H1 (cell line): ENCODE measurements around the gene XRCC6. TPM values are rescaled to one million over a fixed set of nuclear protein-coding genes. Genes with fewer than 3 reads are reported as not detected.

ENCODE experiments used
- CTCF ChIA-PET: fragments of 300-600 bp; sonication (Branson Sonifier 250); formaldehyde crosslinking; loops from one replicate; lab custom pipeline; 2021; ENCODE audit not compliant: partially characterized antibody; lab: Charles Lee
- POLR2A ChIA-PET: fragments of 300-600 bp; sonication (Branson Sonifier 250); formaldehyde crosslinking; loops from one replicate; lab custom pipeline; 2021; ENCODE audit warnings: inconsistent platforms; ENCODE audit not compliant: partially characterized antibody; lab: Charles Lee
- DNase-seq, 2 experiments: peaks; one replicate each; pipeline versions ENCODE4 v3.0.0 to v3.0.0-alpha.2; 2010 to 2022; ENCODE audit warnings: low spot score in 2 of 2, low read depth in 1 of 2, mixed read lengths in 1 of 2
- FAIRE-seq: peaks from 2 replicates; lab custom pipeline; 2011; peaks lifted over from hg19 to GRCh38; lab: Jason Lieb, UNC
- H2AFZ ChIP-seq: 2 replicates; pipeline ENCODE4 v1.8.1; 2012; ENCODE audit warnings: low read length, inconsistent platforms
- H2AK5ac ChIP-seq: 2 replicates; pipeline ENCODE4 v1.6.1; 2013; ENCODE audit warnings: low read depth, low read length
- H2BK120ac ChIP-seq: replicated peaks from 2 replicates; pipeline ENCODE3; 2013; ENCODE audit warnings: low read depth, low read length, inconsistent platforms
- H2BK12ac ChIP-seq: 2 replicates; pipeline ENCODE4 v1.6.1; 2013; ENCODE audit warnings: low read depth, low read length
- H2BK15ac ChIP-seq: 2 replicates; pipeline ENCODE4 v1.6.1; 2013; ENCODE audit warnings: low read length
- H2BK20ac ChIP-seq: 2 replicates; pipeline ENCODE4 v1.6.1; 2013; ENCODE audit warnings: low read length
- H2BK5ac ChIP-seq: 2 replicates; pipeline ENCODE4 v1.6.1; 2013; ENCODE audit warnings: low read depth, low read length
- H3K14ac ChIP-seq: 2 replicates; pipeline ENCODE4 v1.6.1; 2013; ENCODE audit warnings: inconsistent platforms; ENCODE audit not compliant: insufficient read length
- H3K18ac ChIP-seq: 2 replicates; pipeline ENCODE4 v1.6.1; 2013; ENCODE audit warnings: low read length; ENCODE audit errors: extremely low read depth
- H3K23ac ChIP-seq: 2 replicates; pipeline ENCODE4 v1.6.1; 2013; ENCODE audit warnings: inconsistent platforms; ENCODE audit not compliant: insufficient read length
- H3K23me2 ChIP-seq: 2 replicates; pipeline ENCODE4 v1.6.1; 2013; ENCODE audit warnings: low read depth, low read length
- H3K27ac ChIP-seq: 2 replicates; pipeline ENCODE4 v1.6.1; 2011; ENCODE audit warnings: low read depth, low read length, inconsistent platforms
- H3K27me3 ChIP-seq, 4 experiments: replicated peaks in 1 of 4; 1 replicate in 1 of 4; 2 replicates in 3 of 4; pipeline versions ENCODE4 v1.6.1 to v1.8.1; 2011 to 2013; ENCODE audit warnings: low read length in 3 of 4, mild to moderate bottlenecking in 3 of 4, inconsistent platforms in 2 of 4, mixed read lengths in 2 of 4, moderate library complexity in 1 of 4; ENCODE audit not compliant: control insufficient read depth in 3 of 4, insufficient read depth in 3 of 4; ENCODE audit errors: extremely low read depth in 1 of 4
- H3K36me3 ChIP-seq, 4 experiments: 2 replicates each; pipeline versions ENCODE4 v1.6.1 to v1.8.1; 2011 to 2013; ENCODE audit warnings: mild to moderate bottlenecking in 4 of 4, low read length in 3 of 4, moderate library complexity in 2 of 4, control low read depth in 1 of 4, inconsistent platforms in 1 of 4; ENCODE audit not compliant: insufficient read depth in 4 of 4, control insufficient read depth in 2 of 4
- H3K4ac ChIP-seq: replicated peaks from 2 replicates; pipeline ENCODE3; 2013; ENCODE audit warnings: low read length, low read depth, mixed read lengths, inconsistent platforms; ENCODE audit not compliant: insufficient read length
- H3K4me1 ChIP-seq, 4 experiments: replicated peaks in 1 of 4; 1 replicate in 1 of 4; 2 replicates in 3 of 4; pipeline versions ENCODE4 v1.6.1 to v1.8.1; 2011 to 2013; ENCODE audit warnings: low read length in 3 of 4, inconsistent platforms in 2 of 4, mixed read lengths in 1 of 4; ENCODE audit not compliant: insufficient read depth in 4 of 4, control insufficient read depth in 3 of 4
- H3K4me2 ChIP-seq, 2 experiments: 2 replicates each; pipeline versions ENCODE4 v1.6.1 to v1.8.1; 2011 to 2013; ENCODE audit warnings: low read depth in 2 of 2, low read length in 2 of 2, control low read depth in 1 of 2, inconsistent platforms in 1 of 2, mild to moderate bottlenecking in 1 of 2; ENCODE audit not compliant: insufficient read depth in 1 of 2
- H3K4me3 ChIP-seq, 4 experiments: fragments of 200-600, 300-600 bp in 1 of 4; sonication (generic), shearing (Covaris generic), sonication (Bioruptor Twin) in 1 of 4; 2 replicates each; pipeline versions ENCODE4 v1.5.1 to v1.8.1; 2011 to 2016; ENCODE audit warnings: low read length in 4 of 4, low read depth in 3 of 4, control low read depth in 2 of 4, inconsistent platforms in 2 of 4, mild to moderate bottlenecking in 2 of 4, mixed read lengths in 1 of 4, moderate library complexity in 1 of 4; ENCODE audit not compliant: insufficient read depth in 2 of 4; ENCODE audit errors: extremely low read depth in 1 of 4
- H3K56ac ChIP-seq: replicated peaks from 2 replicates; pipeline ENCODE3; 2013; ENCODE audit warnings: low read depth, mild to moderate bottlenecking, mixed read lengths, low read length, inconsistent platforms; ENCODE audit not compliant: insufficient read length
- H3K79me1 ChIP-seq: 2 replicates; pipeline ENCODE4 v1.6.1; 2013; ENCODE audit warnings: low read depth, low read length, control low read depth
- H3K79me2 ChIP-seq, 2 experiments: 2 replicates each; pipeline versions ENCODE4 v1.6.1 to v1.8.1; 2012 to 2013; ENCODE audit warnings: low read length in 2 of 2, mild to moderate bottlenecking in 2 of 2, inconsistent platforms in 1 of 2; ENCODE audit not compliant: insufficient read depth in 2 of 2, control insufficient read depth in 1 of 2
- H3K9ac ChIP-seq, 4 experiments: replicated peaks in 1 of 4; 1 replicate in 1 of 4; 2 replicates in 3 of 4; pipeline versions ENCODE4 v1.6.1 to v1.8.1; 2011 to 2013; ENCODE audit warnings: low read depth in 3 of 4, low read length in 3 of 4, control low read depth in 2 of 4, mild to moderate bottlenecking in 2 of 4, moderate library complexity in 2 of 4, inconsistent platforms in 1 of 4; ENCODE audit errors: extremely low read depth in 1 of 4
- H3K9me3 ChIP-seq, 2 experiments: 2 replicates each; pipeline versions ENCODE4 v1.6.1 to v1.8.1; 2012 to 2013; ENCODE audit warnings: mild to moderate bottlenecking in 2 of 2, moderate library complexity in 2 of 2, control low read depth in 1 of 2, inconsistent platforms in 1 of 2, low read depth in 1 of 2, low read length in 1 of 2, mixed read lengths in 1 of 2; ENCODE audit not compliant: insufficient read depth in 2 of 2
- H4K20me1 ChIP-seq, 2 experiments: replicated peaks in 1 of 2; 2 replicates each; pipeline versions ENCODE3 to v1.8.1; 2011 to 2013; ENCODE audit warnings: inconsistent platforms in 2 of 2, low read length in 2 of 2, mild to moderate bottlenecking in 1 of 2; ENCODE audit not compliant: insufficient read depth in 2 of 2, control insufficient read depth in 1 of 2
- H4K5ac ChIP-seq: 2 replicates; pipeline ENCODE4 v1.6.1; 2013; ENCODE audit warnings: low read length, low read depth, mixed read lengths, inconsistent platforms; ENCODE audit not compliant: insufficient read length
- H4K8ac ChIP-seq: 2 replicates; pipeline ENCODE4 v1.8.0; 2013; ENCODE audit warnings: mild to moderate bottlenecking, moderate library complexity, low read length, inconsistent platforms; ENCODE audit not compliant: insufficient read depth; ENCODE audit errors: extremely low read depth
- H4K91ac ChIP-seq: replicated peaks from 2 replicates; pipeline ENCODE3; 2013; ENCODE audit warnings: low read length, mixed read lengths, inconsistent platforms; ENCODE audit not compliant: insufficient read length
- CEBPB ChIP-seq: IDR thresholded peaks from 2 replicates; pipeline ENCODE4 v1.6.1; 2012; ENCODE audit warnings: low read depth, low read length
- CHD1 ChIP-seq: IDR thresholded peaks from 2 replicates; pipeline ENCODE4 v1.6.1; 2012; ENCODE audit warnings: low read depth, low read length, improper control_type of control experiment
- SIRT6 ChIP-seq: IDR thresholded peaks from one replicate; pipeline ENCODE4 v1.7.1; 2012; ENCODE audit warnings: low read length, inconsistent platforms
- TEAD4 ChIP-seq: IDR thresholded peaks from 2 replicates; pipeline ENCODE4 v1.6.1; 2012; ENCODE audit warnings: low read depth, low read length, inconsistent platforms, mixed read lengths
- WGBS, 2 experiments: shearing (Covaris generic) in 1 of 2; methylation state at CpG; one replicate each; pipeline versions ENCODE4 v1.1.6 to v1.1.7; 2013 to 2015; ENCODE audit warnings: low lambda C conversion rate in 2 of 2, mixed read lengths in 2 of 2, inconsistent platforms in 1 of 2, low coverage in 1 of 2, missing lambda C conversion rate in 1 of 2; ENCODE audit not compliant: insufficient replicate concordance in 2 of 2, insufficient coverage in 1 of 2, insufficient read length in 1 of 2; ENCODE audit errors: extremely low coverage in 1 of 2, missing lambda C conversion rate in 1 of 2; 5-methylcytosine and 5-hydroxymethylcytosine counted together
- polyA plus RNA-seq, 7 experiments: library from polyadenylated mRNA; depleted of rRNA in 3 of 7; stranded (reverse) in 5 of 7; unstranded in 2 of 7; fragments of >200 nt in 5 of 7; fragments of 200-250 nt in 2 of 7; gene quantifications; 1 replicate in 5 of 7; 2 replicates in 1 of 7; 4 replicates in 1 of 7; pipeline versions ENCODE4 v1.2.1 to v1.2.3, GENCODE V29; 2011 to 2013; ENCODE audit warnings: missing spikeins in 2 of 7, mixed read lengths in 2 of 7
- total RNA-seq: library from RNA; stranded (reverse); fragmentation: NEBNext Ultra II Directional; extraction: Animal tissue kit (Norgen Biotek cat#: 25700); gene quantifications from 2 replicates; pipeline ENCODE4 v1.2.1, GENCODE V29; 2021
- TF ChIP-seq, protein P1 (sequence below): IDR thresholded peaks from 2 replicates; pipeline ENCODE4 v1.6.1; 2011; ENCODE audit warnings: low read length, improper control_type of control experiment

XRCC6 gene
- total and polyA plus RNA-seq, 2 of the 8 experiments (the other 6 are each of a cell fraction or from before 2014, with no cell fraction given) = 150 to 490 TPM

DNA sequence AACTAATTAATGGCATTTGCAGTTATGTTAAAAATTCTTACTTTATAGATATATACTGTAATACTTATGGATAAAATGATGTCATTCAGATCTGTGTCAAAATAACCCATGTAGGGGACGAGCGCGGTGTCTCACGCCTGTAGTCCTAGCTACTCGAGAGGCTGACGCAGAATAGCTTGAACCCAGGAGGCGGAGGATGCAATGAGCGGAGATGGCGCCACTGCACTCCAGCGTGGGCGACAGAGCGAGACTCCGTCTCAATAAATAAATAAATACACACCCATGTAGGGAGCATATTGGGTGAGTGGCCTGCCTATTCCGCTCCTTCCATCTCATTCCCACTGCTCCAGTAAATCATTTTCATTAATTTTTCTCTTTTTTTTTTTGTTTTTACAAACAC is 60.5 kb downstream of the XRCC6 start:
- H3K27ac ChIP-seq = no peak overlapping the region

More for the DNA sequence above, 60.5 kb downstream of the XRCC6 start:
- H3K9me3 ChIP-seq = no peaks in the 10 kb centered on the region
- no peak overlapping the region for H3K18ac ChIP-seq
- TF ChIP-seq TEAD4 (no peak), CHD1 (no peak), SIRT6 (no peak), CEBPB (no peak)
- TF ChIP-seq, protein P1, sequence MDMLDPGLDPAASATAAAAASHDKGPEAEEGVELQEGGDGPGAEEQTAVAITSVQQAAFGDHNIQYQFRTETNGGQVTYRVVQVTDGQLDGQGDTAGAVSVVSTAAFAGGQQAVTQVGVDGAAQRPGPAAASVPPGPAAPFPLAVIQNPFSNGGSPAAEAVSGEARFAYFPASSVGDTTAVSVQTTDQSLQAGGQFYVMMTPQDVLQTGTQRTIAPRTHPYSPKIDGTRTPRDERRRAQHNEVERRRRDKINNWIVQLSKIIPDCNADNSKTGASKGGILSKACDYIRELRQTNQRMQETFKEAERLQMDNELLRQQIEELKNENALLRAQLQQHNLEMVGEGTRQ = no peak
- ChIA-PET CTCF (interaction anchor here (0.6 to 2.4 kb wide), 4 partner anchors 9 to 501 kb away, joined by 3 to 11 read pairs (median 4); no protein-coding TSS in a partner anchor), POLR2A (interaction anchor here (0.6 to 3.9 kb wide), 5 partner anchors 14 to 152 kb away, joined by 3 to 15 read pairs (median 3); partner anchors contain the start of genes CCDC134, MEI1 and SREBF2)
- DNase-seq = no peak
- no peaks in the 10 kb centered on the region for H3K23me2 ChIP-seq
- H3K4ac ChIP-seq = no peak overlapping the region
- H4K91ac ChIP-seq = no peak overlapping the region
- no peak overlapping the region for H3K23ac ChIP-seq
- no peak overlapping the region for H4K8ac ChIP-seq
- H3K14ac ChIP-seq = no peak overlapping the region
- H3K4me3 ChIP-seq = peak overlapping the region; percentile 65 to 88 (median 75)
- H3K4me1 ChIP-seq = no peaks in the 10 kb centered on the region
- H4K5ac ChIP-seq = no peak overlapping the region
- WGBS, 2 experiments = 70% methylated on average over 14 of the region's 14 CpGs; no CpG with 5 or more reads in 1 of the 2 experiments
- no peak for FAIRE-seq
- peak overlapping the region in 2 of 4 experiments; percentile 47 to 57; a peak in 4 of 7 replicates for H3K9ac ChIP-seq
- H2BK12ac ChIP-seq = no peak overlapping the region
- peaks cover 13 to 77% of the 10 kb centered on the region in 2 experiments for H3K79me2 ChIP-seq
- no peak overlapping the region for H2BK5ac ChIP-seq
- H3K79me1 ChIP-seq = peaks cover 9% of the 10 kb centered on the region; the same call in 1 of the 2 replicates
- no peak overlapping the region for H2BK120ac ChIP-seq
- no peak overlapping the region for H2BK20ac ChIP-seq
- peaks cover 2 to 35% (median 18%) of the 10 kb centered on the region in 4 experiments; a peak in 7 of 8 replicates for H3K36me3 ChIP-seq
- H4K20me1 ChIP-seq = peaks cover 0 to 12% of the 10 kb centered on the region in 2 experiments
- no peak overlapping the region for H3K56ac ChIP-seq
- no peaks in the 10 kb centered on the region for H3K27me3 ChIP-seq
- H2AK5ac ChIP-seq = no peak overlapping the region
- H2BK15ac ChIP-seq = no peak overlapping the region
- H2AFZ ChIP-seq = no peak overlapping the region
- peak overlapping the region; percentile 62 to 67 for H3K4me2 ChIP-seq
